ENCODE results near the gene RNF25. TPM values are rescaled to one million over a fixed set of nuclear protein-coding genes. Genes with fewer than 3 reads are reported as not detected.
A peak's percentile ranks its signal among the peaks of the same experiment; 100 is the strongest.

The RNF25 gene
- total RNA-seq, 2 experiments from 2014 or later: 14.7 to 17.0 TPM

- peaks cover 50% of the 10 kb centered on the region for H3K36me3 Mint-ChIP-seq (ENCODE audit: low read depth)
- peak; percentile 67 for DNase-seq
- no peaks in the 10 kb centered on the region for H3K27me3 Mint-ChIP-seq
- peak; percentile 38 for ATAC-seq
- no peaks in the 10 kb centered on the region for H3K9me3 Mint-ChIP-seq
- H3K4me1 Mint-ChIP-seq (ENCODE audit: low read depth): peaks cover 29% of the 10 kb centered on the region
- ChIA-PET POLR2A (interaction anchor here (0.8 to 5.3 kb wide), 16 partner anchors 9 to 571 kb away, joined by 3 to 61 read pairs (median 4); partner anchors contain the start of genes ANKZF1, ATG9A, RNF25 and STK36), CTCF (interaction anchor here (0.8 to 5.7 kb wide), 18 partner anchors 11 to 239 kb away, joined by 3 to 57 read pairs (median 4); partner anchors contain the start of genes RNF25, STK36 and TTLL4)
- H3K4me3 Mint-ChIP-seq: peak overlapping the region; percentile 92
- peak overlapping the region; percentile 92 for H3K27ac Mint-ChIP-seq
- intact Hi-C loops (cut with micrococcal nuclease): loop anchor here (1.0 kb wide), 1 partner anchor 189 kb away; no protein-coding TSS in a partner anchor
- peak; percentile 59 for TF ChIP-seq CTCF (IDR thresholded peaks at IDR 0.05)
These were observed 13.0 kb downstream of the RNF25 start for GRCh38 chr2:218658671-218659257.

GRCh38 chr2:218655751-218656150, 16.1 kb downstream of the RNF25 start:
- H3K27ac Mint-ChIP-seq: no peak overlapping the region
- CTCF ChIA-PET: interaction anchor here (1.4 kb wide), 1 partner anchor 32 kb away, joined by 4 read pairs; no protein-coding TSS in a partner anchor
- TF ChIP-seq CTCF (IDR thresholded peaks at IDR 0.05): no peak
- POLR2A ChIA-PET: interaction anchor here (0.9 to 1.2 kb wide), 2 partner anchors 9 to 13 kb away, joined by 3 to 4 read pairs; no protein-coding TSS in a partner anchor
- peaks cover 24% of the 10 kb centered on the region for H3K4me1 Mint-ChIP-seq (ENCODE audit: low read depth)
- no peaks in the 10 kb centered on the region for H3K27me3 Mint-ChIP-seq
- H3K4me3 Mint-ChIP-seq: no peak overlapping the region
- intact Hi-C loops (cut with micrococcal nuclease): no loop called here
- peaks cover 28% of the 10 kb centered on the region for H3K36me3 Mint-ChIP-seq (ENCODE audit: low read depth)
- H3K9me3 Mint-ChIP-seq: no peaks in the 10 kb centered on the region
- DNase-seq: no peak
- no peak for ATAC-seq

GRCh38 chr2:218648787-218649100, 23.1 kb downstream of the RNF25 start:
- peak; percentile 35 for ATAC-seq
- intact Hi-C loops (cut with micrococcal nuclease): no loop called here
- no peak overlapping the region for H3K27ac Mint-ChIP-seq
- no peak for DNase-seq
- peaks cover 10% of the 10 kb centered on the region for H3K4me1 Mint-ChIP-seq (ENCODE audit: low read depth)
- no peak for TF ChIP-seq CTCF (IDR thresholded peaks at IDR 0.05)
- H3K27me3 Mint-ChIP-seq: no peaks in the 10 kb centered on the region
- CTCF ChIA-PET: interaction anchor here (0.9 to 5.6 kb wide), 16 partner anchors 11 to 489 kb away, joined by 3 to 57 read pairs (median 4); partner anchors contain the start of genes BCS1L and ZNF142
- no peak overlapping the region for H3K4me3 Mint-ChIP-seq
- POLR2A ChIA-PET: interaction anchor here (1.2 to 1.8 kb wide), 2 partner anchors 10 to 13 kb away, joined by 3 to 6 read pairs; partner anchors contain the start of genes BCS1L and ZNF142
- H3K9me3 Mint-ChIP-seq: no peaks in the 10 kb centered on the region
- H3K36me3 Mint-ChIP-seq (ENCODE audit: low read depth): peaks cover 43% of the 10 kb centered on the region

- ChIA-PET POLR2A (interaction anchor here (1.2 to 1.8 kb wide), 2 partner anchors 11 to 13 kb away, joined by 3 to 6 read pairs; partner anchors contain the start of genes BCS1L and ZNF142), CTCF (interaction anchor here (0.7 to 5.6 kb wide), 29 partner anchors 11 to 490 kb away, joined by 3 to 57 read pairs (median 3); partner anchors contain the start of genes BCS1L and ZNF142)
- DNase-seq: peak; percentile 71
- intact Hi-C loops (cut with micrococcal nuclease): no loop called here
- ATAC-seq: peak; percentile 96
- H3K36me3 Mint-ChIP-seq (ENCODE audit: low read depth): peaks cover 45% of the 10 kb centered on the region
- no peaks in the 10 kb centered on the region for H3K9me3 Mint-ChIP-seq
- peaks cover 10% of the 10 kb centered on the region for H3K4me1 Mint-ChIP-seq (ENCODE audit: low read depth)
- H3K4me3 Mint-ChIP-seq: no peak overlapping the region
- no peaks in the 10 kb centered on the region for H3K27me3 Mint-ChIP-seq
- H3K27ac Mint-ChIP-seq: no peak overlapping the region
- TF ChIP-seq CTCF (IDR thresholded peaks at IDR 0.05): peak; percentile 71
These were observed 23.6 kb downstream of the RNF25 start for GRCh38 chr2:218648088-218648786.

Data from activated CD8-positive, alpha-beta T cell treated with anti-CD3 and anti-CD28 coated beads for 36 hours (primary cell).